Epidermal melanocyte (primary cell): ENCODE results near the gene GRIPAP1.

Experiments used
- DNase-seq: peaks from one replicate; pipeline ENCODE4 v3.0.0; 2011; ENCODE audit warnings: low spot score; ENCODE audit not compliant: insufficient read length

GRIPAP1 gene

DNA sequence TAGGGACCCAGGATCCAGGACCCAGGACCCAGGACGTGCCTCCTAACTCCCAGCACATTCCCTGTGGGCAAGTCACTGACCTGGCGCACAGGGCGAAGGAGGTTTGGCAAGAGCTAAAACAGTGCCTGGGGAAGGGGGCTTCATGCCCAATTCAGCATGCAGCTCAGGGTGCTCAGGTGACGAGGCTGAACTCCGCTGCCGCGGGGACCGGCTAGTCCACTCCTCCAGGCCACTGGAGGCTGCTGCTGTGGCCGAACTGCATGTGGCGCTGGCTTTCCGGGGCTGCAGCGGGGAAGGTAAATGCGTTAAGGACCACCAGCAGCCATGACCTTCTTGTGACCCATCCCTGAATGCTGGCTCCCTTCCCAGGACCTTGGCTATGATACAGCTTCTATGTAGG is 78.3 kb downstream of the GRIPAP1 start:
- DNase-seq: no peak
